HEK293 (cell line): ENCODE results near the gene CDCA3.

Experiments
- CTCF ChIA-PET: fragments of 350-600 bp; formaldehyde crosslinking; extraction: SDS; loops from one replicate; lab custom pipeline; 2021; ENCODE audit warnings: antibody characterized with exemption; lab: Yijun Ruan, JAX
- POLR2A ChIA-PET: fragments of 300-600 bp; formaldehyde crosslinking; extraction: SDS; loops from one replicate; lab custom pipeline; 2020; ENCODE audit warnings: antibody characterized with exemption, inconsistent platforms; lab: Yijun Ruan, JAX
- H3K27ac ChIP-seq: fragments of 200-500 bp; sonication (Bioruptor generic); 2 replicates; pipeline ENCODE4 v1.5.1; 2014; ENCODE audit warnings: low read depth, low read length, control low read depth, inconsistent platforms; ENCODE audit errors: extremely low read depth
- H3K36me3 ChIP-seq, 2 experiments: fragments of 200-500 bp in 1 of 2; sonication (Bioruptor generic) in 1 of 2; 1 replicate in 1 of 2; 2 replicates in 1 of 2; pipeline ENCODE4 v1.5.1; 2014 to 2017; ENCODE audit warnings: inconsistent platforms in 2 of 2, low read length in 2 of 2; ENCODE audit not compliant: control insufficient read depth in 2 of 2, insufficient read depth in 1 of 2
- H3K4me1 ChIP-seq: fragments of 200-500 bp; sonication (Bioruptor generic); 2 replicates; pipeline ENCODE4 v1.5.1; 2014; ENCODE audit warnings: mild to moderate bottlenecking, low read length, inconsistent platforms; ENCODE audit not compliant: control insufficient read depth, insufficient read depth
- H3K4me3 ChIP-seq: 2 replicates; pipeline ENCODE4 v1.5.1; 2011; ENCODE audit warnings: low read depth, mild to moderate bottlenecking, control low read depth, low read length, moderate library complexity
- H3K9me3 ChIP-seq: fragments of 200-500 bp; sonication (Bioruptor generic); 2 replicates; pipeline ENCODE4 v1.5.1; 2014; ENCODE audit warnings: low read depth, low read length, inconsistent platforms; ENCODE audit not compliant: control insufficient read depth, insufficient read depth
- EGR2 ChIP-seq: fragments of 450-650 bp; formaldehyde crosslinking; IDR thresholded peaks from 2 replicates; pipeline ENCODE4 v1.5.1; 2016; ENCODE audit warnings: low read depth, missing biosample characterization, missing genetic modification characterization
- MZF1 ChIP-seq: fragments of 450-650 bp; formaldehyde crosslinking; IDR thresholded peaks from 2 replicates; pipeline ENCODE4 v1.5.1; 2017; ENCODE audit warnings: missing biosample characterization, missing genetic modification characterization, borderline replicate concordance
- OSR2 ChIP-seq: fragments of 450-650 bp; formaldehyde crosslinking; IDR thresholded peaks from 2 replicates; pipeline ENCODE4 v1.5.1; 2016; ENCODE audit warnings: missing biosample characterization, missing genetic modification characterization
- REPIN1 ChIP-seq: fragments of 450-650 bp; formaldehyde crosslinking; IDR thresholded peaks from 2 replicates; pipeline ENCODE4 v1.5.1; 2017; ENCODE audit warnings: missing biosample characterization, missing genetic modification characterization, low read depth
- SALL2 ChIP-seq: fragments of 450-650 bp; formaldehyde crosslinking; IDR thresholded peaks from 2 replicates; pipeline ENCODE4 v1.5.0; 2017; ENCODE audit warnings: missing biosample characterization, mild to moderate bottlenecking, missing genetic modification characterization, borderline replicate concordance
- SCRT2 ChIP-seq: fragments of 450-650 bp; formaldehyde crosslinking; IDR thresholded peaks from 2 replicates; pipeline ENCODE4 v1.5.1; 2016; ENCODE audit warnings: missing biosample characterization, missing genetic modification characterization
- ZNF10 ChIP-seq: fragments of 450-650 bp; formaldehyde crosslinking; IDR thresholded peaks from 2 replicates; pipeline ENCODE4 v1.5.1; 2017; ENCODE audit warnings: missing biosample characterization, missing genetic modification characterization
- ZNF133 ChIP-seq: fragments of 450-650 bp; formaldehyde crosslinking; IDR thresholded peaks from 2 replicates; pipeline ENCODE4 v1.5.1; 2016; ENCODE audit warnings: missing biosample characterization, missing genetic modification characterization
- ZNF202 ChIP-seq: fragments of 450-650 bp; formaldehyde crosslinking; IDR thresholded peaks from 2 replicates; pipeline ENCODE4 v1.5.1; 2016; ENCODE audit warnings: missing biosample characterization, missing genetic modification characterization, borderline replicate concordance
- ZNF223 ChIP-seq: fragments of 450-650 bp; formaldehyde crosslinking; IDR thresholded peaks from 2 replicates; pipeline ENCODE4 v1.5.1; 2016; ENCODE audit warnings: missing biosample characterization, missing genetic modification characterization
- ZNF24 ChIP-seq: fragments of 450-650 bp; formaldehyde crosslinking; IDR thresholded peaks from 2 replicates; pipeline ENCODE4 v1.5.1; 2016; ENCODE audit warnings: missing biosample characterization, missing genetic modification characterization
- ZNF311 ChIP-seq: fragments of 450-650 bp; formaldehyde crosslinking; IDR thresholded peaks from 2 replicates; pipeline ENCODE4 v1.5.1; 2017; ENCODE audit warnings: missing biosample characterization, missing genetic modification characterization, borderline replicate concordance
- ZNF366 ChIP-seq: fragments of 450-650 bp; formaldehyde crosslinking; conservative IDR thresholded peaks from 2 replicates; pipeline ENCODE4 v1.5.1; 2016; ENCODE audit warnings: missing biosample characterization, missing genetic modification characterization
- ZNF514 ChIP-seq: fragments of 450-650 bp; formaldehyde crosslinking; IDR thresholded peaks from 2 replicates; pipeline ENCODE4 v1.5.1; 2016; ENCODE audit warnings: missing biosample characterization, missing genetic modification characterization
- ZNF549 ChIP-seq: fragments of 450-650 bp; IDR thresholded peaks from 2 replicates; pipeline ENCODE4 v1.5.1; 2018; ENCODE audit warnings: missing biosample characterization, missing genetic modification characterization, mild to moderate bottlenecking, inconsistent platforms, moderate library complexity
- ZNF585B ChIP-seq: fragments of 450-650 bp; formaldehyde crosslinking; IDR thresholded peaks from 2 replicates; pipeline ENCODE4 v1.5.1; 2016; ENCODE audit warnings: missing biosample characterization, missing genetic modification characterization
- ZNF596 ChIP-seq: fragments of 450-650 bp; IDR thresholded peaks from 2 replicates; pipeline ENCODE4 v1.5.0; 2018; ENCODE audit warnings: missing biosample characterization, mild to moderate bottlenecking, missing genetic modification characterization, moderate library complexity
- ZNF624 ChIP-seq: fragments of 450-650 bp; formaldehyde crosslinking; IDR thresholded peaks from 2 replicates; pipeline ENCODE4 v1.5.1; 2017; ENCODE audit warnings: missing biosample characterization, missing genetic modification characterization
- ZNF785 ChIP-seq: fragments of 450-650 bp; formaldehyde crosslinking; IDR thresholded peaks from 2 replicates; pipeline ENCODE4 v1.5.1; 2016; ENCODE audit warnings: missing biosample characterization, missing genetic modification characterization
- ZSCAN23 ChIP-seq: fragments of 450-650 bp; formaldehyde crosslinking; IDR thresholded peaks from 2 replicates; pipeline ENCODE4 v1.5.1; 2016; ENCODE audit warnings: missing biosample characterization, missing genetic modification characterization
- TF ChIP-seq, protein P1 (sequence below): fragments of 450-650 bp; IDR thresholded peaks from 2 replicates; pipeline ENCODE4 v1.5.1; 2018; ENCODE audit warnings: missing biosample characterization, missing genetic modification characterization
- TF ChIP-seq, protein P2 (sequence below): fragments of 450-650 bp; formaldehyde crosslinking; IDR thresholded peaks from 2 replicates; pipeline ENCODE4 v1.5.1; 2017; ENCODE audit warnings: missing biosample characterization, missing genetic modification characterization
- TF ChIP-seq, protein P3 (sequence below): fragments of 450-650 bp; formaldehyde crosslinking; IDR thresholded peaks from 2 replicates; pipeline ENCODE4 v1.5.0; 2017; ENCODE audit warnings: missing biosample characterization, missing genetic modification characterization, borderline replicate concordance
- TF ChIP-seq, protein P4 (sequence below): fragments of 450-650 bp; formaldehyde crosslinking; IDR thresholded peaks from 2 replicates; pipeline ENCODE4 v1.5.1; 2016; ENCODE audit warnings: missing biosample characterization, missing genetic modification characterization

The CDCA3 gene

DNA sequence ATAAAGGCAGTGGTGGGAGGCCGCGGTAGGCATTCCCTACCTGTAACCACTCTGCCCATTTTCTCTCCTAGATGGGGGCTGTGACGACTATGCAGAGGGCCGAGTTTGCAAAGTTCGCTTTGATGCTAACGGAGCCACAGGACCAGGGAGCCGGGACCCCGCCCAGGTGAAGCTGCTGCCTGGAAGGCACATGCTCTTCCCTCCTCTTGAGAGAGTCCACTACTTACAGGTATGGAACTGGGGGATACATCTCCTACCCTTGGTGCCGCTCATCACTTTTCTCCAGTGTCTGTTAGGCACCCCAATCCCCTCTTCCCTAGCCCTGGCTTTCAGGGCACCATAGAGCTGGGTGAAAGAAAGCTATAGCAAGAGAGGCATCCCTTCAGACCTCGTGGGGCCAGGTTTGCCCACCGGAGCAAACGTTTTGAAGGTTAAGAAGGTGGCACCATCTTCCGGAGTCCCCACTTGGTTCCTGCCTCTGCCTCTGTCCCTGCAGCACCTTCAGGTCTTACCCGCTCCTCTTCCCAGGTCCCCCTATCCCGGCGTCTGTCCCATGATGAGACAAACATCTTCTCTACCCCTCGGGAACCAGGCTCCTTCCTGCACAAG, 24.9 kb downstream of the CDCA3 start:
- TF ChIP-seq SALL2 (tag by site-specific recombination) (no peak), ZNF596 (tag by site-specific recombination) (no peak), MZF1 (tag by site-specific recombination) (no peak), REPIN1 (tag by site-specific recombination) (no peak), ZNF514 (no peak)
- TF ChIP-seq, protein P1, sequence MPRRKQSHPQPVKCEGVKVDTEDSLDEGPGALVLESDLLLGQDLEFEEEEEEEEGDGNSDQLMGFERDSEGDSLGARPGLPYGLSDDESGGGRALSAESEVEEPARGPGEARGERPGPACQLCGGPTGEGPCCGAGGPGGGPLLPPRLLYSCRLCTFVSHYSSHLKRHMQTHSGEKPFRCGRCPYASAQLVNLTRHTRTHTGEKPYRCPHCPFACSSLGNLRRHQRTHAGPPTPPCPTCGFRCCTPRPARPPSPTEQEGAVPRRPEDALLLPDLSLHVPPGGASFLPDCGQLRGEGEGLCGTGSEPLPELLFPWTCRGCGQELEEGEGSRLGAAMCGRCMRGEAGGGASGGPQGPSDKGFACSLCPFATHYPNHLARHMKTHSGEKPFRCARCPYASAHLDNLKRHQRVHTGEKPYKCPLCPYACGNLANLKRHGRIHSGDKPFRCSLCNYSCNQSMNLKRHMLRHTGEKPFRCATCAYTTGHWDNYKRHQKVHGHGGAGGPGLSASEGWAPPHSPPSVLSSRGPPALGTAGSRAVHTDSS (tag by site-specific recombination): no peak
- TF ChIP-seq, protein P2, sequence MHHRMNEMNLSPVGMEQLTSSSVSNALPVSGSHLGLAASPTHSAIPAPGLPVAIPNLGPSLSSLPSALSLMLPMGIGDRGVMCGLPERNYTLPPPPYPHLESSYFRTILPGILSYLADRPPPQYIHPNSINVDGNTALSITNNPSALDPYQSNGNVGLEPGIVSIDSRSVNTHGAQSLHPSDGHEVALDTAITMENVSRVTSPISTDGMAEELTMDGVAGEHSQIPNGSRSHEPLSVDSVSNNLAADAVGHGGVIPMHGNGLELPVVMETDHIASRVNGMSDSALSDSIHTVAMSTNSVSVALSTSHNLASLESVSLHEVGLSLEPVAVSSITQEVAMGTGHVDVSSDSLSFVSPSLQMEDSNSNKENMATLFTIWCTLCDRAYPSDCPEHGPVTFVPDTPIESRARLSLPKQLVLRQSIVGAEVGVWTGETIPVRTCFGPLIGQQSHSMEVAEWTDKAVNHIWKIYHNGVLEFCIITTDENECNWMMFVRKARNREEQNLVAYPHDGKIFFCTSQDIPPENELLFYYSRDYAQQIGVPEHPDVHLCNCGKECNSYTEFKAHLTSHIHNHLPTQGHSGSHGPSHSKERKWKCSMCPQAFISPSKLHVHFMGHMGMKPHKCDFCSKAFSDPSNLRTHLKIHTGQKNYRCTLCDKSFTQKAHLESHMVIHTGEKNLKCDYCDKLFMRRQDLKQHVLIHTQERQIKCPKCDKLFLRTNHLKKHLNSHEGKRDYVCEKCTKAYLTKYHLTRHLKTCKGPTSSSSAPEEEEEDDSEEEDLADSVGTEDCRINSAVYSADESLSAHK: no peak
- CTCF ChIA-PET: interaction anchor here (0.7 to 8.1 kb wide), 23 partner anchors 8 to 274 kb away, joined by 3 to 116 read pairs (median 6); partner anchors contain the start of genes CDCA3, GNB3, LPAR5 and MLF2
- H3K27ac ChIP-seq: no peak overlapping the region
- H3K36me3 ChIP-seq: peaks cover 2 to 18% of the 10 kb centered on the region in 2 experiments; a peak in 1 of 3 replicates
- H3K9me3 ChIP-seq: no peaks in the 10 kb centered on the region
- H3K4me3 ChIP-seq: no peak overlapping the region
- POLR2A ChIA-PET: interaction anchor here (0.5 to 1.5 kb wide), 3 partner anchors 19 to 137 kb away, joined by 3 to 7 read pairs (median 6); partner anchors contain the start of genes CDCA3 and ZNF384
- H3K4me1 ChIP-seq: peaks cover under 1% of the 10 kb centered on the region; the same call in 1 of the 2 replicates

DNA sequence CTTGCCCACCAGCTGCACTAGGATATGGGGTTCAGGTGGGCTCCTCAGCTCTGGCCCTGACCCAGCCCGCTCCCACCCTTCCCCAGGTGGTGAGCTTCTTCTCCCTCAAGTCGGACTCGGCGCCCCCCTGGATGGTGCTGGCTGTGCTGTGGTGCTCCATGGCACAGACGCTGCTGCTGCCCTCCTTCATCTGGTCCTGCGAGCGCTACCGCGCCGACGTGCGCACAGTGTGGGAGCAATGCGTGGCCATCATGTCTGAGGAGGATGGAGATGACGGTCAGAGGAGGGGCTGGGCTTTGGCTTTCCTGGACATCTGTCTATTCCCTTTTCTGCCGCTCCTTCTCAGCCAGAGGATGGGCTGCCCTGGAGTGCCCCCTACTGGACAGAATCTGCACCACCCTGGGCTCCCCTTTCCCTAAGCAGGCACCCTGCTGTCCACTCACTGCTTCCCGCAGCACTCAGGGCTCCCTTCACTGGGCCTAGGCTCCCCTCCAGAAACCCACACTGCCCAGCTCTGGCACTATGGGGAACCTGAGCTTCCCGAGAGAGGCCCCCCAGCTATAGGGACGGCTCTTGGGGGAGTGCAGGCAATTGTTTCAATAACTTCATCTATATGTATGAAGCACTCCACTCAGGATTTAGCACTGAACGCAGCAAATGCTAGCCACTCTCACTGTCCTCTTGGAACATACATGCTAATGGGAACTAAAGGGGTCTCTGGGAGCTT, 25.5 kb downstream of the CDCA3 start:
- Histone ChIP-seq H3K9me3 (no peaks in the 10 kb centered on the region), H3K36me3 (peaks cover 0 to 11% of the 10 kb centered on the region in 2 experiments; a peak in 1 of 3 replicates), H3K27ac (no peak overlapping the region), H3K4me1 (peaks cover 6% of the 10 kb centered on the region; the same call in 1 of the 2 replicates), H3K4me3 (no peak overlapping the region)
- ChIA-PET POLR2A (interaction anchor here (0.7 to 1.2 kb wide), 2 partner anchors 26 to 59 kb away, joined by 3 read pairs; partner anchors contain the start of gene CDCA3), CTCF (interaction anchor here (0.5 to 8.1 kb wide), 37 partner anchors 9 to 1281 kb away, joined by 3 to 116 read pairs (median 4); partner anchors contain the start of genes CDCA3, GNB3, LAG3 and LPAR5)
- TF ChIP-seq ZNF311 (tag by site-specific recombination): no peak
- no peak for TF ChIP-seq SCRT2 (tag by site-specific recombination)
- no peak for TF ChIP-seq ZNF223
- TF ChIP-seq ZNF10: 0 out of 2 replicates have a peak, but pooled peaks have one; percentile 41
- peak; percentile 92 for TF ChIP-seq ZNF366 (tag by site-specific recombination)
- TF ChIP-seq ZNF202: no peak
- no peak for TF ChIP-seq ZNF624 (tag by site-specific recombination)
- TF ChIP-seq, protein P3, sequence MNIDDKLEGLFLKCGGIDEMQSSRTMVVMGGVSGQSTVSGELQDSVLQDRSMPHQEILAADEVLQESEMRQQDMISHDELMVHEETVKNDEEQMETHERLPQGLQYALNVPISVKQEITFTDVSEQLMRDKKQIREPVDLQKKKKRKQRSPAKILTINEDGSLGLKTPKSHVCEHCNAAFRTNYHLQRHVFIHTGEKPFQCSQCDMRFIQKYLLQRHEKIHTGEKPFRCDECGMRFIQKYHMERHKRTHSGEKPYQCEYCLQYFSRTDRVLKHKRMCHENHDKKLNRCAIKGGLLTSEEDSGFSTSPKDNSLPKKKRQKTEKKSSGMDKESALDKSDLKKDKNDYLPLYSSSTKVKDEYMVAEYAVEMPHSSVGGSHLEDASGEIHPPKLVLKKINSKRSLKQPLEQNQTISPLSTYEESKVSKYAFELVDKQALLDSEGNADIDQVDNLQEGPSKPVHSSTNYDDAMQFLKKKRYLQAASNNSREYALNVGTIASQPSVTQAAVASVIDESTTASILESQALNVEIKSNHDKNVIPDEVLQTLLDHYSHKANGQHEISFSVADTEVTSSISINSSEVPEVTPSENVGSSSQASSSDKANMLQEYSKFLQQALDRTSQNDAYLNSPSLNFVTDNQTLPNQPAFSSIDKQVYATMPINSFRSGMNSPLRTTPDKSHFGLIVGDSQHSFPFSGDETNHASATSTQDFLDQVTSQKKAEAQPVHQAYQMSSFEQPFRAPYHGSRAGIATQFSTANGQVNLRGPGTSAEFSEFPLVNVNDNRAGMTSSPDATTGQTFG (tag by site-specific recombination): no peak
- no peak for TF ChIP-seq ZNF549 (tag by site-specific recombination)
- TF ChIP-seq ZNF785: no peak
- no peak for TF ChIP-seq ZSCAN23 (tag by site-specific recombination)
- TF ChIP-seq OSR2 (tag by site-specific recombination): no peak
- no peak for TF ChIP-seq ZNF133 (tag by site-specific recombination)
- TF ChIP-seq ZNF24 (tag by site-specific recombination): 0 out of 2 replicates have a peak, but pooled peaks have one; percentile 43
- TF ChIP-seq, protein P4, sequence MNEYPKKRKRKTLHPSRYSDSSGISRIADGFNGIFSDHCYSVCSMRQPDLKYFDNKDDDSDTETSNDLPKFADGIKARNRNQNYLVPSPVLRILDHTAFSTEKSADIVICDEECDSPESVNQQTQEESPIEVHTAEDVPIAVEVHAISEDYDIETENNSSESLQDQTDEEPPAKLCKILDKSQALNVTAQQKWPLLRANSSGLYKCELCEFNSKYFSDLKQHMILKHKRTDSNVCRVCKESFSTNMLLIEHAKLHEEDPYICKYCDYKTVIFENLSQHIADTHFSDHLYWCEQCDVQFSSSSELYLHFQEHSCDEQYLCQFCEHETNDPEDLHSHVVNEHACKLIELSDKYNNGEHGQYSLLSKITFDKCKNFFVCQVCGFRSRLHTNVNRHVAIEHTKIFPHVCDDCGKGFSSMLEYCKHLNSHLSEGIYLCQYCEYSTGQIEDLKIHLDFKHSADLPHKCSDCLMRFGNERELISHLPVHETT (tag by site-specific recombination): no peak
- TF ChIP-seq ZNF585B (tag by site-specific recombination): no peak
- TF ChIP-seq EGR2 (tag by site-specific recombination): no peak
